Trophoblast cell (in vitro differentiated cells and primary cell): ENCODE measurements around the gene SYT13.

Experiments used
- DNase-seq, 2 donors: peaks; one replicate each; pipeline ENCODE4 v3.0.0-alpha.2; 2016
- H2AFZ ChIP-seq: 2 replicates; pipeline ENCODE4 v1.6.1; 2013; ENCODE audit warnings: low read length, moderate library complexity, mild to moderate bottlenecking; ENCODE audit not compliant: insufficient read depth, poor library complexity
- H2AK5ac ChIP-seq: 2 replicates; pipeline ENCODE4 v1.6.1; 2013; ENCODE audit warnings: mild to moderate bottlenecking, low read length
- H2BK120ac ChIP-seq: 2 replicates; pipeline ENCODE4 v1.6.1; 2013; ENCODE audit warnings: low read length, mild to moderate bottlenecking, moderate library complexity; ENCODE audit not compliant: insufficient read depth, poor library complexity
- H2BK12ac ChIP-seq: 2 replicates; pipeline ENCODE4 v1.6.1; 2013; ENCODE audit warnings: mild to moderate bottlenecking, low read length, moderate library complexity
- H2BK5ac ChIP-seq: 2 replicates; pipeline ENCODE4 v1.6.1; 2013; ENCODE audit warnings: low read length, low read depth, moderate library complexity, mild to moderate bottlenecking; ENCODE audit not compliant: poor library complexity
- H3K14ac ChIP-seq: 2 replicates; pipeline ENCODE4 v1.6.1; 2013; ENCODE audit warnings: mild to moderate bottlenecking, low read length
- H3K18ac ChIP-seq: 2 replicates; pipeline ENCODE4 v1.6.1; 2013; ENCODE audit warnings: mild to moderate bottlenecking, low read length
- H3K23ac ChIP-seq: 2 replicates; pipeline ENCODE4 v1.6.1; 2013; ENCODE audit warnings: low read length
- H3K27ac ChIP-seq: 2 replicates; pipeline ENCODE4 v1.5.1; 2013; ENCODE audit warnings: low read depth, mild to moderate bottlenecking, inconsistent platforms, low read length, moderate library complexity
- H3K27me3 ChIP-seq: 2 replicates; pipeline ENCODE4 v1.6.1; 2013; ENCODE audit warnings: inconsistent platforms, mild to moderate bottlenecking, low read length, moderate library complexity; ENCODE audit not compliant: insufficient read depth
- H3K36me3 ChIP-seq, 2 experiments: 1 replicate in 1 of 2; 2 replicates in 1 of 2; pipeline ENCODE4 v1.6.1; 2013; ENCODE audit warnings: low read length in 2 of 2, mild to moderate bottlenecking in 2 of 2, moderate library complexity in 1 of 2; ENCODE audit not compliant: insufficient read depth in 2 of 2, control insufficient read depth in 1 of 2
- H3K4ac ChIP-seq: 2 replicates; pipeline ENCODE4 v1.6.1; 2013; ENCODE audit warnings: low read depth, mild to moderate bottlenecking, low read length, moderate library complexity
- H3K4me1 ChIP-seq, 2 experiments: 1 replicate in 1 of 2; 2 replicates in 1 of 2; pipeline ENCODE4 v1.6.1; 2013; ENCODE audit warnings: low read length in 2 of 2, mild to moderate bottlenecking in 2 of 2, moderate library complexity in 1 of 2; ENCODE audit not compliant: insufficient read depth in 2 of 2, control insufficient read depth in 1 of 2
- H3K4me2 ChIP-seq: 2 replicates; pipeline ENCODE4 v1.6.1; 2013; ENCODE audit warnings: inconsistent platforms, mild to moderate bottlenecking, low read length, moderate library complexity
- H3K4me3 ChIP-seq: 2 replicates; pipeline ENCODE4 v1.5.1; 2013; ENCODE audit warnings: mild to moderate bottlenecking, low read depth, low read length, inconsistent platforms
- H3K79me1 ChIP-seq: one replicate; pipeline ENCODE4 v1.6.1; 2013; ENCODE audit warnings: low read length
- H3K79me2 ChIP-seq: 2 replicates; pipeline ENCODE4 v1.6.1; 2013; ENCODE audit warnings: low read length, mild to moderate bottlenecking; ENCODE audit not compliant: control insufficient read depth, insufficient read depth, poor library complexity
- H3K9ac ChIP-seq: 2 replicates; pipeline ENCODE4 v1.6.1; 2013; ENCODE audit warnings: mild to moderate bottlenecking, low read length
- H3K9me3 ChIP-seq: 2 replicates; pipeline ENCODE4 v1.6.1; 2013; ENCODE audit warnings: low read depth, mild to moderate bottlenecking, control low read depth, inconsistent platforms, low read length; ENCODE audit not compliant: insufficient read depth
- H4K12ac ChIP-seq: 2 replicates; pipeline ENCODE4 v1.6.1; 2013; ENCODE audit warnings: low read depth, mild to moderate bottlenecking, low read length, moderate library complexity
- H4K8ac ChIP-seq: 2 replicates; pipeline ENCODE4 v1.6.1; 2013; ENCODE audit warnings: low read depth, mild to moderate bottlenecking, low read length, moderate library complexity
- H4K91ac ChIP-seq: one replicate; pipeline ENCODE4 v1.6.1; 2013; ENCODE audit warnings: low read depth, mild to moderate bottlenecking, low read length, moderate library complexity
- WGBS: extraction: QIAGEN DNeasy Blood & Tissue Kit; methylation state at CpG from one replicate; pipeline ENCODE4 v1.1.7; 2013; ENCODE audit warnings: missing lambda C conversion rate; ENCODE audit not compliant: insufficient read length, insufficient coverage; ENCODE audit errors: extremely low coverage; 5-methylcytosine and 5-hydroxymethylcytosine counted together

SYT13 gene

DNA sequence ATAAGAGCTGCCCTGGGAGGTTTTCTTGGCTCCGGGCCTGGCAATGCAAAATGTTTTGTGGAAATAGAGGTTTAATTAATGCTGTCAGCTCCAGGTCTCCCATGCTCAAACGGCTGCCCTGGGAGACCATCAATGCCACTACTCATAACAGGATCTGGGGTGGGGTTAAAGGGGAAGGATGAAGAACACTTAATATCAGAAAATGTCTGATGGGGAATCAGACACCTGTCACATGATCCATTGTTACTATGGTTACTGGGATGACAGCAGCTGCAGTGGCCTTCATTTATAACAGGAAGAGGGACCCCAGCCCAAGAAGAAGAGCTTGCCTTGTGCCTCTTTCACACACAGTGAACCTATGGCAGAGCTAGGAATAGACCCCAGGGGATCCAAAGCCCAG, 2.2 kb upstream of the SYT13 start:
- no peak overlapping the region for H3K27ac ChIP-seq
- no peak overlapping the region for H2BK12ac ChIP-seq
- no peak overlapping the region for H3K4me3 ChIP-seq
- H4K12ac ChIP-seq, result no peak overlapping the region
- no peak overlapping the region for H2AK5ac ChIP-seq
- H3K79me1 ChIP-seq, result no peaks in the 10 kb centered on the region
- no peaks in the 10 kb centered on the region for H3K36me3 ChIP-seq
- H2AFZ ChIP-seq, result no peak overlapping the region
- no peak overlapping the region for H3K14ac ChIP-seq
- no peak overlapping the region for H2BK5ac ChIP-seq
- no peak overlapping the region for H4K91ac ChIP-seq
- H3K9ac ChIP-seq, result no peak overlapping the region
- H3K27me3 ChIP-seq, result peaks cover 20% of the 10 kb centered on the region
- no peak overlapping the region for H3K4me2 ChIP-seq
- DNase-seq, result no peak
- H3K79me2 ChIP-seq, result no peaks in the 10 kb centered on the region
- H4K8ac ChIP-seq, result no peak overlapping the region
- no peaks in the 10 kb centered on the region for H3K9me3 ChIP-seq
- no peak overlapping the region for H3K23ac ChIP-seq
- whole genome bisulfite sequencing, result no CpG with 5 or more reads among the region's 2 CpGs
- H3K18ac ChIP-seq, result no peak overlapping the region
- H3K4me1 ChIP-seq, result peaks cover 0 to 9% of the 10 kb centered on the region in 2 experiments
- H2BK120ac ChIP-seq, result no peak overlapping the region
- no peak overlapping the region for H3K4ac ChIP-seq

DNA sequence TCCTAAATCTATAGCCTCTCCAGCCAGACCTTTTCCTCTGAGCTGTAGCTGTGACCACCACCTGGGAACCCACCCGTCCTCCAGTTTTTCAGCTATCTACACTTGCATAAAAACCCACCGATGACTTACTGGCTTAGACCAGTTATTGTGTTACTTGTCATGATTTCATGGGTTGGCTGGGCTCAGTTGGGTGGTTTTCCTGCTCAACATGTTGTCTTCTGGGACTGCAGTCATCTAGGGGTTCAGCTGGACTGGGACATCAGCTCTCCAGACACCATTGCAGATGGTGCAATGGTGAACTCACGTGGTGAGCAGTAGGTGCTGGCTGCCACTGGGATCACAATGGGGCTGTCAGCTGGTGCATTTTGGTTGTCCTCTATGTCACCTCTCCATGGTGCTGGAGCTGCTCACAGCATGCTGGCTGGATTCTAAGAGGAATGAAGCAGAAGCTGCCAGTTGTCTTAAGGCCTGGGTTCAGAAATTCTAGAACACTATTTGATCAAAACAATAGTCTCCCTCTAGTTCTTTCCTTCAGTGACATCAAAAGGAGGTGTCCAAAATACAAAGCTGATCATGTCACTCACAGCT, 1.3 kb upstream of the SYT13 start:
- H3K4me3 ChIP-seq, result no peak overlapping the region
- peaks cover 0 to 9% of the 10 kb centered on the region in 2 experiments for H3K4me1 ChIP-seq
- no peak overlapping the region for H3K4me2 ChIP-seq
- H3K27ac ChIP-seq, result no peak overlapping the region
- H3K27me3 ChIP-seq, result peaks cover 20% of the 10 kb centered on the region
- DNase-seq, result no peak
- H3K14ac ChIP-seq, result no peak overlapping the region
- no peak overlapping the region for H2BK120ac ChIP-seq
- no peaks in the 10 kb centered on the region for H3K36me3 ChIP-seq
- WGBS, result no CpG with 5 or more reads among the region's 3 CpGs
- no peaks in the 10 kb centered on the region for H3K9me3 ChIP-seq
- H3K23ac ChIP-seq, result no peak overlapping the region
- no peaks in the 10 kb centered on the region for H3K79me1 ChIP-seq
- no peak overlapping the region for H4K91ac ChIP-seq
- H2BK5ac ChIP-seq, result no peak overlapping the region
- no peak overlapping the region for H4K12ac ChIP-seq
- no peaks in the 10 kb centered on the region for H3K79me2 ChIP-seq
- H3K18ac ChIP-seq, result no peak overlapping the region
- no peak overlapping the region for H3K4ac ChIP-seq
- no peak overlapping the region for H3K9ac ChIP-seq
- no peak overlapping the region for H2AFZ ChIP-seq
- H4K8ac ChIP-seq, result no peak overlapping the region
- H2BK12ac ChIP-seq, result no peak overlapping the region
- H2AK5ac ChIP-seq, result no peak overlapping the region

DNA sequence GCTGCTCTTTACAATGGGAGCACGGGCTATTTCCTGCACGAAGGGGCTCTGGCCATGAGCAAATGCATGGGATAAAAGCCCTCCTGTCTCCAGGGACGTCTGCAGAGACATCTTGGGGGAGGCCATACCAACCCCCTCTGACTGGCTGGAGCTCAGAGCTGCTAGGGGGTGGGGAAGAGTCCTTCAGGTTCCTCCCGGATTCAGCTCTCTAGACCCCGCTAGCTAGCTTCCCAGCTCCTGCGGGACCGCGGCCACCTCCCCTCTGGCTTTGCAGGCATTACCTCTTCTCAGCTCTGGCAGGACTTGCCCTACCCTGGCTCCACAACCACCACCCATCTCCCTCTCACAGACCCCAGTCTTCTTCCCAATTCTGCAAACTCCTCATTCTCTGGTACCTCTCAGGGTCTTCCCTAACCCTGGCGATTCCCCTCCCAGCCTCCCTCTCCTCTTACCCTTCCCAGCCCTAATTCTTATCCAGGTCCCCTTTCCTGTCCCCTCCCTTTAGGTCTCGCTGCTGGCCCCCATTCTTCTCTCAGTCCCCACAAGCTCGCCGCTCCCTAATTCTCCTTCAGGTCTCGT, 802 bp downstream of the SYT13 start:
- H4K91ac ChIP-seq, result no peak overlapping the region
- H4K12ac ChIP-seq, result no peak overlapping the region
- H4K8ac ChIP-seq, result no peak overlapping the region
- no peaks in the 10 kb centered on the region for H3K9me3 ChIP-seq
- no peak for DNase-seq
- no peak overlapping the region for H3K27ac ChIP-seq
- no peak overlapping the region for H2AFZ ChIP-seq
- no peak overlapping the region for H3K9ac ChIP-seq
- H2BK120ac ChIP-seq, result no peak overlapping the region
- H3K4me3 ChIP-seq, result no peak overlapping the region
- no peak overlapping the region for H2AK5ac ChIP-seq
- H3K27me3 ChIP-seq, result peaks cover 20% of the 10 kb centered on the region
- WGBS, result no CpG with 5 or more reads among the region's 13 CpGs
- no peak overlapping the region for H3K18ac ChIP-seq
- H3K14ac ChIP-seq, result no peak overlapping the region
- no peaks in the 10 kb centered on the region for H3K36me3 ChIP-seq
- H3K23ac ChIP-seq, result no peak overlapping the region
- no peaks in the 10 kb centered on the region for H3K79me1 ChIP-seq
- no peak overlapping the region for H3K4ac ChIP-seq
- no peaks in the 10 kb centered on the region for H3K79me2 ChIP-seq
- H3K4me1 ChIP-seq, result peaks cover 5 to 9% of the 10 kb centered on the region in 2 experiments
- no peak overlapping the region for H2BK12ac ChIP-seq
- H3K4me2 ChIP-seq, result peak overlapping the region; percentile 81
- no peak overlapping the region for H2BK5ac ChIP-seq

DNA sequence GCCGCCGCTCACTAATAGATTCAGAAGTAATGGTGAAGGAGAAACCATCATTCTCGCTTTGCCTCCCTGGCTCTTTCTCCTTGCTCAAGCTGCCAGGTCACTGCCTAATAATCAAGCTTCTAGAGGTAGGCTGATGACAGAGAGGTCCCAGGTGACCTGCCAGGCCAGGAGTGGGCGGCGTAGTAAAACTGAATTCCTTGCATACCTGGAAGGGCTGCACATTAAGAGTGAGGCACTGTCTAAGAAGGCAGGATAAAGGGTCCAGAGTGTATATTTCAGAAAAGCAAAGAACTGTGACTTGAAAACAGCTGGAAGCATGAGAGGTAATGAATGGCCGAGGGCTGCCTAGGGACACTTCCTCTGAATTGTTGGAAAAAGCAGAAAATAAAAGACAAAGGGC, 4.1 kb downstream of the SYT13 start:
- Histone ChIP-seq H2BK12ac (no peak overlapping the region), H3K4me3 (no peak overlapping the region), H3K36me3 (no peaks in the 10 kb centered on the region), H4K91ac (no peak overlapping the region), H3K79me1 (no peaks in the 10 kb centered on the region), H2AK5ac (no peak overlapping the region), H2AFZ (no peak overlapping the region), H3K9ac (no peak overlapping the region), H3K18ac (no peak overlapping the region), H4K12ac (no peak overlapping the region), H3K4me1 (peaks cover 5 to 9% of the 10 kb centered on the region in 2 experiments), H2BK5ac (no peak overlapping the region), H3K4ac (no peak overlapping the region), H4K8ac (no peak overlapping the region), H3K79me2 (no peaks in the 10 kb centered on the region), H3K9me3 (no peaks in the 10 kb centered on the region), H3K14ac (no peak overlapping the region), H3K23ac (no peak overlapping the region), H3K27ac (no peak overlapping the region), H3K27me3 (peaks cover 20% of the 10 kb centered on the region), H2BK120ac (no peak overlapping the region), H3K4me2 (no peak overlapping the region)
- no CpG with 5 or more reads among the region's 6 CpGs for WGBS
- DNase-seq, result peak in 1 of 2 donors; percentile 23
